ENCODE measurements around the gene NUBP1.

GRCh38 chr16:10752843-10753523, 9.3 kb downstream of the NUBP1 start:
- TF ChIP-seq CTCF (IDR thresholded peaks at IDR 0.05; ENCODE audit: insufficient read depth, low read length, poor library complexity, severe bottlenecking) (no peak), EZH2phosphoT487 (conservative IDR thresholded peaks at IDR 0.05; ENCODE audit: low read length) (no peak)
